ENCODE results near the gene CPSF2. TPM values are rescaled to one million over a fixed set of nuclear protein-coding genes. Genes with fewer than 3 reads are reported as not detected.

CPSF2 gene
- total and polyA plus RNA-seq, 10 donors: 4.5 to 59.7 (median 36.6) TPM

DNA sequence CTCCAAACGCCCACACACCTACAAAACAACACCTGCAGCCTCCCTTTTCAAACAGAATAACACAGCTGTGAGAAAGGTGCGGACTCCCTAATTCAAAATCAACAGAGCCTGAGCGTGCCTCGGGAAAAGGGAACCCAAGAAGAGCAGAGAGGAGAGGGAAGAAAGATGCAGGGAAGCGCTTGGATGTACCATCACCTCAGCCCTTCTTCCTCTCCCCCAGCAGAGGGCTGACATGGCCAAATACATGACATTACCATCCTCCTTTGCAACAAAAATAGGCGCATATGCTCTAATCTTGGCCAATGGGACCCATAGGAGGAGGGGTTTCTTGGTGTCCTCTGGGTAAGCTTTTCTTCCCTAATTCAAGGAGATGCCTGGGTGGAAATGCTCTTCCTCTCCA is 78.0 kb downstream of the CPSF2 start:
- WGBS, 5 donors: 51 to 72% (median 58%) methylated on average over 6 of the region's 6 CpGs
- intact Hi-C loops (cut with DNase I; ENCODE audit: low total_unique reads): no loop called here
- TF ChIP-seq POLR2AphosphoS5 (IDR thresholded peaks at IDR 0.05): no peak
- no peak for TF ChIP-seq POLR2A (IDR thresholded peaks at IDR 0.05)
- TF ChIP-seq, protein P1, sequence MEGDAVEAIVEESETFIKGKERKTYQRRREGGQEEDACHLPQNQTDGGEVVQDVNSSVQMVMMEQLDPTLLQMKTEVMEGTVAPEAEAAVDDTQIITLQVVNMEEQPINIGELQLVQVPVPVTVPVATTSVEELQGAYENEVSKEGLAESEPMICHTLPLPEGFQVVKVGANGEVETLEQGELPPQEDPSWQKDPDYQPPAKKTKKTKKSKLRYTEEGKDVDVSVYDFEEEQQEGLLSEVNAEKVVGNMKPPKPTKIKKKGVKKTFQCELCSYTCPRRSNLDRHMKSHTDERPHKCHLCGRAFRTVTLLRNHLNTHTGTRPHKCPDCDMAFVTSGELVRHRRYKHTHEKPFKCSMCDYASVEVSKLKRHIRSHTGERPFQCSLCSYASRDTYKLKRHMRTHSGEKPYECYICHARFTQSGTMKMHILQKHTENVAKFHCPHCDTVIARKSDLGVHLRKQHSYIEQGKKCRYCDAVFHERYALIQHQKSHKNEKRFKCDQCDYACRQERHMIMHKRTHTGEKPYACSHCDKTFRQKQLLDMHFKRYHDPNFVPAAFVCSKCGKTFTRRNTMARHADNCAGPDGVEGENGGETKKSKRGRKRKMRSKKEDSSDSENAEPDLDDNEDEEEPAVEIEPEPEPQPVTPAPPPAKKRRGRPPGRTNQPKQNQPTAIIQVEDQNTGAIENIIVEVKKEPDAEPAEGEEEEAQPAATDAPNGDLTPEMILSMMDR (IDR thresholded peaks at IDR 0.05 in 8 of 11, conservative IDR thresholded peaks at IDR 0.05 in 3 of 11): no peak
- DNase-seq: no peak
- no peaks in the 10 kb centered on the region for H3K9me3 ChIP-seq
- peaks cover 0 to 26% (median 0%) of the 10 kb centered on the region in 7 donors for H3K27me3 ChIP-seq (replicated peaks in 1 of 7)
- no peaks in the 10 kb centered on the region for H3K4me1 ChIP-seq
- H3K4me3 ChIP-seq: no peak overlapping the region
- H3K27ac ChIP-seq: no peak overlapping the region
- H3K36me3 ChIP-seq: no peaks in the 10 kb centered on the region

DNA sequence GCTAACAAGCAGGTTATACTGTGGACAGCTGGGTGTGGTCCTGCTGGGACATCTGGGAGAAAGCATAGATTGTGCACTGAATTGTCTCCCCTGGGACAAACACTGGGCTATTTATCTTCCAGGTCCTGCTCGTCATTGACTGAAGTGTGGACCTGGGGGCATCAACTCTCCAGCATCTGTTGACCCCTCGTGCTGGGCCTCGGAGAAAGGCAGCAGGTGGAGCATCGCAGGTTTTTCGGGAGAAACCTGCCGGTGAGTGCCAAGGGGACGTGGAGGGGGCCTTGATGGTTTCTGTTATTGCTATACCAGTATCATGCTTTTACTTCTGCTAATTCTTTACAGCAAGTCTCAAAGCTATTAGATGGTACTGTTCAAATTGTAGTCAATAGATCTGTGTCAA is 81.3 kb downstream of the CPSF2 start:
- no peak for TF ChIP-seq POLR2A (IDR thresholded peaks at IDR 0.05)
- TF ChIP-seq POLR2AphosphoS5 (IDR thresholded peaks at IDR 0.05): no peak
- TF ChIP-seq, protein P1 (IDR thresholded peaks at IDR 0.05 in 8 of 11, conservative IDR thresholded peaks at IDR 0.05 in 3 of 11): no peak
- intact Hi-C loops (cut with DNase I; ENCODE audit: low total_unique reads): no loop called here
- Histone ChIP-seq H3K27ac (no peak overlapping the region), H3K27me3 (replicated peaks in 1 of 7) (peaks cover 0 to 44% (median 0%) of the 10 kb centered on the region in 7 donors), H3K4me1 (no peaks in the 10 kb centered on the region), H3K9me3 (no peaks in the 10 kb centered on the region), H3K36me3 (no peaks in the 10 kb centered on the region), H3K4me3 (no peak overlapping the region)
- no peak for DNase-seq
- 75 to 84% (median 82%) methylated on average over 7 of the region's 7 CpGs for WGBS, 5 donors

DNA sequence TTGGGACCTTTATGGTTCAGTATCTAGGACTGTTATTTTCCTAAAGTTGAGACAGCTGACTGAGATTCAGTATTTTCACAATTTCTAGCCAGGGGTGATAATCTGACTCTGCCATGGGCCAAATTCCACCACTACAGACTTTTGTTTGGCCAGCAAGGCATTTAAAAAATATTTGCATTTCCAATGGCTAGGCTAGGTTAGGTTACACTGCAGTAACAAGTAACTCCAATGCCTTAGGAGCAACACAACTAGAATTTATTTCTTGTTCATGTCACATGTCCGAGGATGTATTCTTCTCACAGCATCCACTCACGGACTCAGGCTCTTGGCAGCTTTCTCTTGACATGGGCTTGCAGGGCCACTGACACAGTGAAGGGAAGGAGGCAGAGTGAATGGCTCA is 83.0 kb downstream of the CPSF2 start:
- peaks cover 0 to 34% (median 0%) of the 10 kb centered on the region in 7 donors for H3K27me3 ChIP-seq (replicated peaks in 1 of 7)
- no peaks in the 10 kb centered on the region for H3K9me3 ChIP-seq
- no peaks in the 10 kb centered on the region for H3K36me3 ChIP-seq
- 88 to 95% (median 91%) methylated on average over 2 of the region's 2 CpGs for WGBS, 5 donors
- no peak overlapping the region for H3K4me3 ChIP-seq
- TF ChIP-seq POLR2AphosphoS5 (IDR thresholded peaks at IDR 0.05) (no peak), POLR2A (IDR thresholded peaks at IDR 0.05) (no peak)
- TF ChIP-seq, protein P1 (IDR thresholded peaks at IDR 0.05 in 8 of 11, conservative IDR thresholded peaks at IDR 0.05 in 3 of 11): no peak
- H3K27ac ChIP-seq: no peak overlapping the region
- DNase-seq: no peak
- intact Hi-C loops (cut with DNase I; ENCODE audit: low total_unique reads): no loop called here
- H3K4me1 ChIP-seq: no peaks in the 10 kb centered on the region

DNA sequence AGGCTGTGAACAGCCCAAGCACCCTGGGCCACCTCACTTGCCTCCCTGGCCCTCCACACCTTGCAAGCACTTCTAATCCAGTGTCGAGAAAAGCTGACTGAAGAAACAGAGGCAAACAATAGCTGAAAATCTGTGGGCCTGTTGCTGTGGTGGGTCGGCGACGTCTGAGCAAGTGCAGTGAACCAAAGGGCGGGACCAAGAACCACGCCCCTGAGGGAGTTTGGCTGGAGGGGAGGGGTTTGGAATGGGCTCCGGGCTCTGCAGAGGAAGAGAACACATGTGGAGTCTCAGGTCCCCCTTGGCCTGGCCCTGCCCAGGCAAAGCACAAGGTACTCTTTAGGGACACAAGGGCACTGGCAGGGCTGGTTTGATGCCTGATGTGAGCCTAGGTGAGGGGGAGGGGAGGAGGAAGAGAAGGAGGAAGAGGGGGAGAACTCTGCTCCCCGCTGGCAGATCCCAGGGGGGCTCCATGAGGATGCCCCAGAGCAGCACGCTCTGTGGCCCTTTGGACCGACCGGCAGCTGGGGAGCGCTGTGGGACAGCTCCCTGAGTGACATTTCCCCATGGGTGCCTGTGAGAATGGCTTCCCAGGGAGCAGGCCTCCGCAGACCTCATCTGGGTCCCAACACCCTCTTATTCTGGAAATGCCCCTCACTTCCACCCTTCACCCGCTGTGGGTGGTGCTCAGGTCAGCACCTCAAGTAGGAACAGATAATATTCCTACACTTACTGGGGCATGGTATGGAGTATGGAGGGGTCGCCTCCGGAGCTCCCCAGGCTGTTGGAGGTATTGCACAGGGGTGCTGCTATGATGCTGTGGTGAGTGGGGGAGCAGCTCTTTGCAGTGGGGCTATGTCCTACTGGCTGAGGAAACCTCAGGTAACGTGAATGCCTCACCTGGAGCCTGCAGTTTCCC is 85.5 kb downstream of the CPSF2 start:
- 66 to 80% (median 73%) methylated on average over 17 of the region's 17 CpGs for WGBS, 5 donors
- Histone ChIP-seq H3K9me3 (no peaks in the 10 kb centered on the region), H3K4me1 (no peaks in the 10 kb centered on the region), H3K27ac (no peak overlapping the region), H3K36me3 (no peaks in the 10 kb centered on the region), H3K4me3 (no peak overlapping the region), H3K27me3 (replicated peaks in 1 of 7) (peaks cover 0 to 24% (median 0%) of the 10 kb centered on the region in 7 donors)
- TF ChIP-seq, protein P1 (IDR thresholded peaks at IDR 0.05 in 8 of 11, conservative IDR thresholded peaks at IDR 0.05 in 3 of 11): no peak
- TF ChIP-seq POLR2A (IDR thresholded peaks at IDR 0.05) (no peak), POLR2AphosphoS5 (IDR thresholded peaks at IDR 0.05) (no peak)
- intact Hi-C loops (cut with DNase I; ENCODE audit: low total_unique reads): no loop called here
- no peak for DNase-seq
